ENCODE measurements around the gene MTA1. TPM values are rescaled to one million over a fixed set of nuclear protein-coding genes. Genes with fewer than 3 reads are reported as not detected.

The MTA1 gene
- polyA plus RNA-seq, 4 donors: 28.4 to 98.9 (median 51.9) TPM

GRCh38 chr14:105519946-105520698, 100.5 kb downstream of the MTA1 start:
- no peak overlapping the region for H3K4me3 ChIP-seq (ENCODE audit: low read depth in 1 of 3, low read length in 3 of 3)
- no peak for FAIRE-seq

More at GRCh38 chr14:105519946-105520698, 100.5 kb downstream of the MTA1 start:
- no peak for DNase-seq
- H3K9me3 ChIP-seq (ENCODE audit: control insufficient read depth in 2 of 2, insufficient read depth in 1 of 2, low read depth in 1 of 2, low read length in 1 of 2): no peaks in the 10 kb centered on the region
- H3K4me1 ChIP-seq (ENCODE audit: control insufficient read depth in 3 of 3, insufficient read depth in 2 of 3, low read depth in 1 of 3, low read length in 2 of 3): no peaks in the 10 kb centered on the region
- peaks cover 0 to 3% (median 0%) of the 10 kb centered on the region in 3 donors for H3K27me3 ChIP-seq (ENCODE audit: control insufficient read depth in 3 of 3, insufficient read depth in 3 of 3, low read length in 3 of 3)
- WGBS, 3 donors: 65 to 72% (median 70%) methylated on average over 14 of the region's 14 CpGs
- H3K36me3 ChIP-seq (ENCODE audit: control insufficient read depth in 3 of 3, insufficient read depth in 2 of 3, low read depth in 1 of 3, low read length in 3 of 3): no peaks in the 10 kb centered on the region
- H3K27ac ChIP-seq (ENCODE audit: low read depth in 1 of 3, low read length in 2 of 3): no peak overlapping the region

Other genes starting within 250 kb of the MTA1 start
- gene NUDT14, start 238.5 kb upstream of the MTA1 start, polyA plus RNA-seq: 10 to 100 TPM; 25.9 to 68.1 (median 51.7) TPM
- gene BTBD6, start 171.3 kb upstream of the MTA1 start, polyA plus RNA-seq: 10 to 100 TPM; 35.4 to 84.1 (median 49.8) TPM
- gene BRF1, start 118.8 kb upstream of the MTA1 start, polyA plus RNA-seq: 10 to 100 TPM; 18.4 to 28.0 (median 20.2) TPM
- gene PACS2, start 105.1 kb upstream of the MTA1 start, polyA plus RNA-seq: 10 to 100 TPM; 35.4 to 45.8 (median 44.9) TPM
- under 1 TPM in 2 of 4 donors, not detected in 2; 0.22 to 0.68 TPM for gene TEX22, start 21.3 kb upstream of the MTA1 start, polyA plus RNA-seq
- 100 to 1,000 TPM in 1 of 4 donors, 10 to 100 TPM in 2, 1 to 10 TPM in 1; 8.9 to 137 (median 34.6) TPM for gene CRIP2, start 55.0 kb downstream of the MTA1 start, polyA plus RNA-seq
- 1,000 to 10,000 TPM in 1 of 4 donors, 100 to 1,000 TPM in 2, 10 to 100 TPM in 1; 71.9 to 3,839 (median 386) TPM for gene CRIP1, start 67.1 kb downstream of the MTA1 start, polyA plus RNA-seq
- 10 to 100 TPM in 3 of 4 donors, 1 to 10 TPM in 1; 6.6 to 28.0 (median 23.8) TPM for gene TEDC1, start 71.4 kb downstream of the MTA1 start, polyA plus RNA-seq
- 1 to 10 TPM in 2 of 4 donors, not detected in 2; 1.5 to 2.0 TPM for gene TMEM121, start 106.8 kb downstream of the MTA1 start, polyA plus RNA-seq